T-helper 2 cell (primary cell): ENCODE data around the gene QRFP.
A peak's percentile ranks its signal among the peaks of the same experiment; 100 is the strongest.

Experiments
- DNase-seq, 5 experiments: peaks; one replicate each; pipeline versions ENCODE4 v3.0.0 to v3.0.0-alpha.2; 2012 to 2022
- total RNA-seq, 2 donors: gene quantifications; one replicate each; lab custom pipeline; 2026; lab: John Stamatoyannopoulos, UW

QRFP gene
- total RNA-seq: 0 reads per million in 2 donors

- no peak for DNase-seq
Observed at GRCh38 chr9:130896233-130897014, at the start of gene QRFP. TSS of gene QRFP (minus strand) at chr9:130896812. CDS start at chr9:130893838, 2,974 bp downstream.

GRCh38 chr9:130945173-130945572, 48.6 kb upstream of the QRFP start:
- DNase-seq: no peak

GRCh38 chr9:130944510-130945058, 48.0 kb upstream of the QRFP start:
- DNase-seq: no peak

GRCh38 chr9:130943777-130944176, 47.2 kb upstream of the QRFP start:
- DNase-seq: no peak

- DNase-seq: no peak
Observed at GRCh38 chr9:130943221-130943620, 46.6 kb upstream of the QRFP start.

GRCh38 chr9:130942679-130943078, 46.1 kb upstream of the QRFP start:
- no peak for DNase-seq

GRCh38 chr9:130942084-130942483, 45.5 kb upstream of the QRFP start:
- no peak for DNase-seq

GRCh38 chr9:130940693-130941576, 44.3 kb upstream of the QRFP start:
- peak; percentile 32 to 67 (median 52) for DNase-seq

GRCh38 chr9:130940027-130940549, 43.5 kb upstream of the QRFP start:
- DNase-seq: no peak

GRCh38 chr9:130939405-130940026, 42.9 kb upstream of the QRFP start:
- DNase-seq: no peak

GRCh38 chr9:130938652-130939404, 42.2 kb upstream of the QRFP start, which contains the start of gene FIBCD1:
TSS of gene FIBCD1 (minus strand) at chr9:130939247. CDS start at chr9:130938607, 640 bp downstream.
- peak in 1 of 5 experiments; percentile 26 for DNase-seq

GRCh38 chr9:130938184-130938651, 41.6 kb upstream of the QRFP start:
- DNase-seq: no peak

GRCh38 chr9:130937146-130938076, 40.8 kb upstream of the QRFP start:
- DNase-seq: no peak

- no peak for DNase-seq
Observed at GRCh38 chr9:130936285-130937117, 39.9 kb upstream of the QRFP start.

GRCh38 chr9:130935648-130936271, 39.1 kb upstream of the QRFP start:
- DNase-seq: no peak

GRCh38 chr9:130934702-130935647, 38.4 kb upstream of the QRFP start:
- DNase-seq: no peak

GRCh38 chr9:130934246-130934645, 37.6 kb upstream of the QRFP start:
- DNase-seq: no peak
